Measurements from ENCODE around the gene SLC37A1. TPM values are rescaled to one million over a fixed set of nuclear protein-coding genes. Genes with fewer than 3 reads are reported as not detected.
"Not testable (repeated sequence)": the region's sequence is repeated elsewhere in the genome, so short reads cannot be mapped to it uniquely, and the experiment has no call there.

The SLC37A1 gene
- polyA plus RNA-seq, 3 donors, result 7.1 to 12.6 (median 7.5) TPM

DNA sequence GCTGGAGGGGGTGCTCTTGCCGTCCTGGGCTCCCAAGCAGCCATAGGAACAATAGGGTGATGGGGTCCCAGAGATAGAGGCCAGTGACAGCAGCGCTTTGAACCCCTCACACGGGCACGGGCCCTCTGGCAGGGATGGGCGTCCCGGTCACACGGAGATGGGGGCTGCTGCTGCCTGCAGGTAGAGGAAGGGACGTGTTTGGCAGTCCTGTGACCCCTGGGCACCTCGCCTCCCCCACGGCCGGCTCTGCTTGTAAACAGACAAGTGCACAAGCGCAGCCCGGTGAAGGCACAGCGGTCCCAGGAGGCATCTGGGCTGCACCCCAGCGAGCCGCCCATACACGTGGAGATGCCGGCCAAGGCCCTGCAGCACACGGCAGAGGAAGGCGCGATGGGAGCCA is 103.3 kb downstream of the SLC37A1 start:
- DNase-seq (ENCODE audit: extremely low read depth in 1 of 11, low read depth in 9 of 11, low spot score in 4 of 11), result no peak

DNA sequence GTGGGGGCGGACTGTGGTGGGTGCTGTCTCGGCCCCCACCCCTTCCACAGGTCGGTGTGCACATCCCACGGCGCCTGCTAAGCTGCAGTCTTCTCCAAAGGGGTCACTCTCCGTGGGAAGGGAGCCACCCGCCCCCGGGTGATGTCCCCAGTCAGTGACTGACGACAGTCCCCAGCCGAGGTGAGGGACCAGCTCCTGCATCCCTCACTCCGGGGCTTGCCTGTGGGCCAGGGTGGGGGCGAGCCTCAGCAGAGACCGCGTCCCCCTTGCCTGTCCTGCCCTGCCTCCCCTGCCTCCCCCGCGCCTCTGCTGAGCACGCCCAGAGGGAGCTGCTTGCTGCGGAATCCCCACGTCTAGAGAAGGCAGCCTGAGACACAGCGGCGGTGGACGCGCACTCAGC is 103.8 kb downstream of the SLC37A1 start:
- no peak for DNase-seq (ENCODE audit: extremely low read depth in 1 of 11, low read depth in 9 of 11, low spot score in 4 of 11)

DNA sequence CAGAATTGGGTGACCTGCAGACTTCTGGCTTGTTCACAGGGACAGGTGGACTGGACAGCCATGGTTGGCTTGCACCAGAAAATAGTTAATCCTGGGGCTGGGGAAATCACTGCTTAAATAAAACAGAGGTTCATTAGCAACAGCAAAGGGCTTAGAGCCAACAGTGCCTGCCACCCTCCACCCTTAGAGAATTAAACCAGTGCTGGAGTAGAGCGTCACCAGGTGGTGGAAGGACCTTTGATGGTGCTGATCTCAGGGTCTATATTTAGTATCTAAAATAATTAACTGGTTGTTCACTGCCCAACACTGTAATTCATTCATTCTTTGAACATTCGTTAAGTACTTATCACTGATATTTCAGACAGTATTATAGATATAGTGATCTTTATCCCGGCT is 105.1 kb downstream of the SLC37A1 start:
- DNase-seq (ENCODE audit: extremely low read depth in 1 of 11, low read depth in 9 of 11, low spot score in 4 of 11), result no peak

DNA sequence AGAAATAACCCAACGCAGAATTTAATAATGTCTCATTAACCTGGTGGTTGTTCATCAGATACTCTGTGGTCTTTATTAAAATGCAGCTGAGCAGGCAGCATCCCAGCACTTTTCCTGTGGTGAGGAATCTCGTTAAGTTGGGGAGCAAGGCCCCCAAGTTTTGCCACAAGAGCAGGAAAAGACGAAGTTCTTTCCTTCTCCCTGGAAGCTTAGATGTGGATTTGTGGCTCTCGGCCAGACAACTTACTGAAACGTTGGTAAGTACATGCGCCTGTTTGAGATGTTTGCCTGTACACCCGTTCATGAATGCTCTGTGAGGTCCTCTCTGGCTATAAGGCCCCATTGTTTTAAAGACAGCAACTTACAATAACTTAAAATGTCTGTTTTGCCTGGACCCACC is 105.5 kb downstream of the SLC37A1 start:
- no peak for DNase-seq (ENCODE audit: extremely low read depth in 1 of 11, low read depth in 9 of 11, low spot score in 4 of 11)

DNA sequence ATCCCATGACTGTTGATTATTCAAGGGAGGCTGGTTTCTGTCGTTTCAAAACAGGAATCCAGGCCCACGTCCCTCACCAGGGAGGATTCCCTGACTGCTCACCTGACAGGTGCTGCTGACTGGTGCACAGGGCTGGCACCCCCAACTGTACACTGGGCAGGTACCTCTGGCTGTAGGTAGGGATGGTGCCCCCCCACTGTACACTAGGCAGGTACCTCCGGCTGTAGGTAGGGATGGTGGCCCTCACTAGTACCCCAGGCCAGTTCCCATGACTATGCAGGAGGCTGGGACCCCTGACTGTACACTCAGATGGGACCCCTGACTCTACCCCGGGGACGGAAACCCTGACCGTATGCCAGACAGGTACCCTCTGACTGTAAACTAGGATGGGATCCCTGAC is 106.2 kb downstream of the SLC37A1 start:
- no peak for DNase-seq (ENCODE audit: extremely low read depth in 1 of 11, low read depth in 9 of 11, low spot score in 4 of 11)

DNA sequence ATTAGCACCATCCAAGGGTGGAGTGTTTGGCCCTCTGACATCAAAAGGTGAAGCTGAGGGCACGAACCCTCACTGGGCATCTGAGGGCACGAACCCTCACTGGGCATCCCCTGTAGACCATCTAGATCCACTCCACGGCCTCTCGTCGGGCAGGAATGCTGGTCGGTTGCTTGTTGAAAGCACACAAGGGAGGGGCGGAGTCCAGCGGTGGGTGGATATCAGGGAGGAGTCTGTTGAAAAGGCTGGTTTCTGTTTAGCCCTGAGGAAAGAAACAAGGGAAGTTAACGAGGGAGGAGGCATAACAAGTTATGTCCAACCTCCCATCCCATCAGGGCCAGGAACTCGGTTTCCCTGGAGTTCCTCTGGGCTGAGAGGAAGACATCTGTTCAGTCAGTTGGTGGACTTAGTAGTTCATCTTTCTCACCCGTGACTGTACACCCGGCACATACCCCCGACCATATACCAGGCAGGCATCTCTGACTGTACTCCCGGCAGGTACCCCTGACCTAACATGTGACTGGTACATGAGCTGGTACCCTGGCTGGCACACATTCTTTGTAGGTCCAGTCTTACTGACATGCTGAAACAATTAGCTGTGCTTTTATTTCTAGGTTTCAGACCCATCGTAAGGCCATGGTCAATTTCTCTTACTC is 107.6 kb downstream of the SLC37A1 start:
- peak in 1 of 11 donors; percentile 30 for DNase-seq (ENCODE audit: extremely low read depth in 1 of 11, low read depth in 9 of 11, low spot score in 4 of 11)

DNA sequence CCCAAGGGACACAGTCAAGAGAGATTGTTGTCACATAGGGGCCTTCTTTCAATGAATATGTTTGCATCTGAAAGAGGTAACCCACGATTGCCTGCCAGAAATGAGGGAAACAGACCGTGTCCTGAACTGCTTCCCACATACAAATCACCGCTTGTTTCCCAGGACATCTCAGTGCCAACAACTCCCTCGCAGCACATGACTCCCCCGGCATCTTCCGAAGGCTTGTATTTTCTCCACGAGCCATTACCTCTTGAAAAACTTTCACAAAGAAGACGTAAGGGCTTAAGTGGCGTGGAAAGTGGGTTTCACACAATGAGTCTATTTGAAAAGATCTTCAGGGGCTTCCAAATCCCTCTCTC is 108.1 kb downstream of the SLC37A1 start:
- peak in 9 of 11 donors; percentile 60 to 87 (median 71) for DNase-seq (ENCODE audit: extremely low read depth in 1 of 11, low read depth in 9 of 11, low spot score in 4 of 11)

DNA sequence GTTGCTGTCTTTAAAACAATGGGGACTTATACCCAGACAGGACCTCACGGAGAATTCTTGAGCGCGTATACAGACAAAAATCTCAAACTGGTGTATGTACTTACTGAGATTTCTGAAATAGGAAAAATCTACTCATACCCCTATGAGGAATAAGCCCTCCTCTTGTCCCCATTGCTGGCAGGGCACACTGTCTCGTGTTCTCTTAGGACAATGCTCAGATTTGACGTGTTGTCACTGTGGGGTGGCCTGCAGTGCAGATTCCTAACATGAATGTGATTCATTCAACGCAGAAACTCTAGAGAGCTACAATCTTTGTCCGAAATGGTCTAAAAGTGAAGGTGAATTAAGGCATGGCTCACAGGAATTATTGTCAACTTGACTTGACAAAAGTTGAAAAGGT is 108.6 kb downstream of the SLC37A1 start:
- DNase-seq (ENCODE audit: extremely low read depth in 1 of 11, low read depth in 9 of 11, low spot score in 4 of 11), result no peak

DNA sequence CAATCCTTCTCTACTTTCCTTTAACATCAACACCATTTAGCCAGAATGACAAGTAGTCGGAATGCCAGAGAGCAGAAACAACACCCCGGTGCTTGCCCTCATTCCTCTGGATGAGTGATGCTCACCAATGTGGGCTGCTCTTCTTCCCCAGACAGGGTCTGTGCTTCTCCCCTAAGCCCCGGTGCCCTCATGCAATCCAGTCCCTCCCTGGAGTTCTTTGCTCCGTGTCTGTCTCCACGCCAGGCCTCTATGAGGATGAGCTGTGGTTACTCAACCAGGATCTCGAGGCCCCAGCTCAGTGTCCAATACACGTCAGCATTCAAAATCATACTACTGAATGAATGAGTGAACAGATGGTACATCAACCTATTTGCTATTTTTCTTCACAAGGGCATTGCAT is 110.0 kb downstream of the SLC37A1 start:
- no peak for DNase-seq (ENCODE audit: extremely low read depth in 1 of 11, low read depth in 9 of 11, low spot score in 4 of 11)

DNA sequence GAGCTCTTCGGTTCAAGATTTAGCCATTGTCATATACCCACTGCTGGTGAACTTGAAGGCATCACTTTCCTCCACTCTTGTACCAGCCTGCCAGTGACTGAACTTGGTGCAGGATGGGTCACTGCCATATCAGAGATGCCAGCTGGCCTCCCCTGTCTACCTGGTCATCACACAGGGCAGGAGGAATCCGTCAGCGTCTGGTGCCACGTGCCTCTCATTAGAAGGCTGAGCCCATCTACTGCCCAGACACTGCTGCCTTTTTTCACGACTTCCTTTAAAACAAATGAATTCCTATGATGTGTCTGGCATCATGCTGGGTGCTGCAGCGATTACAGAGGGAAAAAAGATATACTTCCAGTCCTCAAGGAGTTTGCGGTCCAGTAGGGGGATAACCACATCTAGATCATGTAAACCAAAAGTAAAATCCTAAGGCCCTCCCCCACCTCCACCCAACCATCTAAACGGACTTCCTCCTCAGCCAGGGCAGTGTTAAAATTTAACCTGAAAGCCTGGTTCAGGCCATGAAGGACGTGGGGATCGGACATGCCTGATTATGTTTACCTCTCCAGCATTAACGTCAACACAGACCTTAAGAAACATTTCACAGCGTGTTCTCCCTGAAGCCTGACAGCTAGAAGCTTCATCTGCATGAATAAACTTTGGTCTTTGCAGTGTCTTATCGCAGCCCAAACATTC is 110.6 kb downstream of the SLC37A1 start:
- DNase-seq (ENCODE audit: extremely low read depth in 1 of 11, low read depth in 9 of 11, low spot score in 4 of 11), result peak in 1 of 11 donors; percentile 39

DNA sequence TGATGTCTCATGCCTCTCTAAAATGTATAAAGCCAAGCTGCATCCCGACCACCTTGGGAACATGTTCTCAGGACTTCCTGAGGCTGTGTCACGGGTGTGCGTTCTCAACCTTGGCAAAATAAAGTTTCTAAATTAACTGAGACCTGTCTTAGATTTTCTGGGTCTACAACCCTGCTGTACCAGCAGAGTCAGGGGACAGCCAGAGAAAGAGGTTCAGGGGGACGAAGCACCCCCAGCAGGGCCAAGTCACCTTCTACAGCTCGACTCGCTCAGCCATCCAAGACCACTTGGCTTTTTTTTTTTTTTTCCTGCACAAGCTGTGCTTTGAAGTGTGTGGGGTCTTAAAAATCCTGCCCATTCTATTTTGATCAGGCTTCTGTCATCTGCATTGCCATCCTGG is 111.3 kb downstream of the SLC37A1 start:
- DNase-seq (ENCODE audit: extremely low read depth in 1 of 11, low read depth in 9 of 11, low spot score in 4 of 11), result no peak

DNA sequence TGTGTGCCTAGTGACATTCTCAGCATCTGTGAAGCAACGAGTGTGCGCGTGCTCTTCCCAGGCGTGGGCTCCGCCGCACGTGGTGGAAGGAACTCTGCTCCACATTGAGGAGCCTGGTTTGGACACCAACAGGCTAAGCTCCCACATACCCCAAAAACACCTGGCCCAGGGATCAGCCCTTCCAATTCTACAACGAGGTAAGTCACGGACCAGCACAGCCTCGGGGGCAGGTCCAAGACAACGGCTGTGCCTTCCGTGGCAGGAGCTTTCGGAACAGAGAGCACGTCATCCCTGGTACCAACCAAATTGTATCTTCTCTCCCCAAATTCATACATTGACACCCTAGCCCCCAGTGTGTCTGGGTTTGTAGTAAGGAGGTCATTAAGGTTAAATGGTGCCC is 112.5 kb downstream of the SLC37A1 start:
- no peak for DNase-seq (ENCODE audit: extremely low read depth in 1 of 11, low read depth in 9 of 11, low spot score in 4 of 11)

DNA sequence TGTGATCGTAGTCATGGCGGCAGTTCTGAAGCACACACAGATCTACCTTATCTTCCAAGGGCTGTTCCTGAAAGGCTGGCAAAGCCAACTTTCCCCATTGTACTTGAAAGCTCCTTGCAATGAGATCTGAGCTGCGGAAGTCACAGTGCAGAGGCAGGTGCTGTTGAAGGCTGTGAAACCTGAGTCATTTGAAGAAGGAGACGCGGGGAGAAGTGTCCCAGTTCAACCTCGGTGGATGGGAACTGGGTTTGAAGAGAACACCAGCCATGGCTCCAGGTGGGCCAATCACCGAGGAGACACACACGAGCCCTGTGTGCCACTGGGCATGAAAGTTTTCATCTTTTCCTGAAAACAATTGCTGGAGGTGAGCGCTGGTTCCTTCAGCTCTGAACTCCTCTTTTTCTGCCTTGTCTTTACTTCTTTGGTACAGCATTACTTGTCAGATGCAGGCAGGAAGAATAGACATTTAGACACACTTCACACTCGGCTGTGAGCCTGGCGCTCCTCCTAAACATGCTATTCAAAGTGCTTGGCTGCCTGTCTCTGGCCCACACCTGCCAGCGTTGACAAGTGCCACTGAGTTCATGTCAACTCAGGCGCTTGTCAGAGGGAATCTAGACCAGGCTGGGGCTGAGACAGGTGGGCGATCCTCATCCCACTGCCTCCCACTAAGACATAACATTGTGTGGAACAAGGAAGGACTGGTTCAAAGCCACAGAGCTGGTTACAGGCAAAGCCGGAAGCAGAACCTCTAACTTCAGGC is 114.1 kb downstream of the SLC37A1 start:
- no peak for DNase-seq (ENCODE audit: extremely low read depth in 1 of 11, low read depth in 9 of 11, low spot score in 4 of 11)

DNA sequence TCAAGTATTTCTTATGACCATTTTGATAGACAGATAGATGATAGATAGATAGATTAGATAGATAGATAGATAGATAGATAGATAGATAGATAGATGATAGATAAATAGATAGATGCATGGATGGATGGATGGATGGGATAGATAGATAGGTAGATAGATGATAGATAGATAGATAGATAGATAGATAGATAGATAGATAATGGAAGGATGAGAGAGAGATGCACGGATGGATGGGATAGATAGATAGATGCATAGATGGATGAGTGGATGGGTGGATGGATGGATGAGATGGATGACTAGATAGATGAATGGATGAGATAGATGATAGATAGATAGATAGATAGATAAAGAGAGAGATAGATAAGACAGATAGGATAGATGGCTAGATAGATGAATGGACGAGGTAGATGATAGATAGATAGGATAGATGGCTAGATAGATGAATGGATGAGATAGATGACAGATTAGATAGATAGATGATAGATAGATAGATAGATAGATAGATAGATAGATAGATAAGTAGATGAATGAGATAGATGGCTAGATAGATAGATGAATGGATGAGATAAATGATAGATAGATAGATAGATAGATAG is 114.9 kb downstream of the SLC37A1 start:
- not testable (repeated sequence) for DNase-seq (ENCODE audit: extremely low read depth in 1 of 11, low read depth in 9 of 11, low spot score in 4 of 11)

DNA sequence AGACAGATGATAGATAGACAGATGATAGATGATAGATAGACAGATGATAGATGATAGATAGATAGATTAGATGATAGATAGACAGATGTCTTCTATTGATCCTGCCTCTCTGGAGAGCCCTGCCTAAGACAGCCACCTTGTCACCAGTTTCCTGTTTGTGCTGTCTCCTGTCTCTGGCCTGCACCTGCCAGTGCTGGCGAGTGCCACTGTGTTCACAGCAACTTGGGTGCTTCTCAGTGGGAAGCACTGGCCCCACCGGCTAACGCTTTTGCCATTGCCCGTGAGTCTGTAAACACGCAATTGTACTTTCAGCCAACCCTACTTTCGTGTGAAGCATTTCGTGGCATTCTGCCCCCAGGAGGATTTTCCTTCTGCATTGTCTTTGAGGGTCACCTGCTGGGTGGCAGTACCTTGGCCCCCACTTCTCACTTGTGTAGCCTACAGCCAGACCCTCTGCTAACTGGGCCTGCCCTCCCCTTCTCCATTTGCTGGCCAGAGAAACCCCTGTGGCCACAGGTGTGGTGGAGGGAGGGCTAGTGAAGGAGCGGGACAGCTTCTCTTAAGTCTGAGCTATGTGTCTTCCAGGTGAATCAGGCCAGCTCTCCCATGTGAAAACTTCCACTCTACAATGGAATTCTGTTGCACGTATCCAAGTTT is 116.4 kb downstream of the SLC37A1 start:
- no peak for DNase-seq (ENCODE audit: extremely low read depth in 1 of 11, low read depth in 9 of 11, low spot score in 4 of 11)

DNA sequence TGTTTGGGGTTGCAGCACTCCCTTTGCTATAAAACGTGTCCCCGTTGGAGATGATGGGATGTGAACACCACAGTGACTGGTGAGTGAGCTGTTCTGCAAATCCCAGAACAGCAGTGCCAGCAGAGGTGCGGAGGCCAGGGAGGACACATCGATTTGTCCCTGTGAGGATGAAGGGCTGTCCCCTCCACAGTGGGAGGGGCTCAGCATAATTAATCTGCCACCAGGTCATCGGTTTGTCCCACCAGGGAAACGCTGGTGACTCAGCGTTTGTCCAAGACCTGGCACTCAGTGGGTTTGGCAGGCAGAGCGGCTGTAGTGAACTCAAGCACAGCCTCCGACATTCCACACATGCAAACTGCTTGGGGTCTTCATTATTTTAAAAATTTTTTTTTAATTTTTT is 117.0 kb downstream of the SLC37A1 start:
- DNase-seq (ENCODE audit: extremely low read depth in 1 of 11, low read depth in 9 of 11, low spot score in 4 of 11), result no peak
